Heart left ventricle (tissue), 16 donors: ENCODE measurements around the gene LIPE. TPM values are rescaled to one million over a fixed set of nuclear protein-coding genes. Genes with fewer than 3 reads are reported as not detected.

ENCODE experiments used
- ATAC-seq, 4 donors: fragments of 200-7000 bp; cut with Tn5 transposase; one replicate each; pipeline ENCODE4 v1.9.1; 2020 to 2022; ENCODE audit warnings: moderate library complexity in 4 of 4, mild to moderate bottlenecking in 3 of 4, moderate number of reproducible peaks in 1 of 4
- DNase-seq, 5 donors: peaks; one replicate each; pipeline ENCODE4 v3.0.0-alpha.2; 2020
- H3K27ac ChIP-seq, 12 donors: fragments of 200-600 bp; sonication (generic) in 4 of 12; one replicate each; pipeline versions ENCODE4 v1.5.0 to v1.8.0; 2016 to 2022; ENCODE audit warnings: mild to moderate bottlenecking in 2 of 12
- H3K27me3 ChIP-seq, 9 donors: fragments of 200-600 bp; sonication (generic) in 2 of 9; one replicate each; pipeline versions ENCODE4 v1.5.1 to v1.8.0; 2016 to 2022; ENCODE audit warnings: mild to moderate bottlenecking in 3 of 9
- H3K36me3 ChIP-seq, 9 donors: fragments of 200-600 bp; sonication (generic) in 2 of 9; one replicate each; pipeline versions ENCODE4 v1.5.0 to v1.8.0; 2018 to 2022; ENCODE audit warnings: mild to moderate bottlenecking in 2 of 9
- H3K4me1 ChIP-seq, 12 donors: fragments of 200-600 bp; sonication (generic) in 4 of 12; one replicate each; pipeline versions ENCODE4 v1.5.0 to v1.8.0; 2016 to 2022; ENCODE audit warnings: mild to moderate bottlenecking in 3 of 12
- H3K4me3 ChIP-seq, 12 donors: fragments of 200-600 bp; sonication (generic) in 4 of 12; one replicate each; pipeline versions ENCODE4 v1.5.0 to v1.8.0; 2017 to 2022; ENCODE audit warnings: mild to moderate bottlenecking in 9 of 12, moderate library complexity in 4 of 12
- H3K9me3 ChIP-seq, 12 donors: fragments of 200-600 bp; sonication (generic) in 4 of 12; one replicate each; pipeline versions ENCODE4 v1.5.0 to v1.8.0; 2016 to 2022; ENCODE audit warnings: mild to moderate bottlenecking in 1 of 12
- CTCF ChIP-seq, 12 donors: fragments of 200-600 bp; sonication (generic) in 4 of 12; IDR thresholded peaks; one replicate each; pipeline versions ENCODE4 v1.5.0 to v1.8.0; 2018 to 2022; ENCODE audit warnings: antibody characterized with exemption in 12 of 12, mild to moderate bottlenecking in 5 of 12
- POLR2A ChIP-seq, 2 donors: fragments of 450-650 bp; IDR thresholded peaks; one replicate each; pipeline ENCODE4 v1.6.1; 2017; ENCODE audit warnings: antibody characterized with exemption in 2 of 2, mild to moderate bottlenecking in 2 of 2, moderate library complexity in 2 of 2
- WGBS, 4 donors: extraction: QIAGEN DNeasy Blood & Tissue Kit in 2 of 4; methylation state at CpG; one replicate each; pipeline versions ENCODE4 v1.1.5 to v1.1.7; 2013 to 2018; 5-methylcytosine and 5-hydroxymethylcytosine counted together
- intact Hi-C, 10 donors: fragments of 100-400 bp; cut with DNase I; formaldehyde crosslinking; loops; one replicate each; pipeline versions ENCODE4 v1.11.1 to v1.14.2; 2022
- polyA plus RNA-seq, 2 donors: library from polyadenylated mRNA; stranded (reverse); fragments of 200-250 nt; gene quantifications; one replicate each; pipeline ENCODE4 v1.2.3, GENCODE V29; 2013
- total RNA-seq, 9 donors: library from RNA; depleted of rRNA in 2 of 9; stranded (reverse); fragments of >200 nt in 2 of 9; fragmentation: NEBNext Ultra II Directional in 3 of 9; extraction: Animal tissue kit (Norgen Biotek cat#: 25700) in 3 of 9; gene quantifications; one replicate each; pipeline versions ENCODE4 v1.1.0 to v1.2.4, GENCODE V29; 2016 to 2023
- donor health status: ischemic (EF 13 %, LVEDD 7.1; RV severe dilation, severe dysfunction).
- donor health status: healthy with polysubstance abuse.
- donor health status: DM: no; HTN: yes; CAD: no.
- donor health status: DM: no; HTN: no; CAD: no.
- donor health status: ischemic (EF 25% LVEDD 6.9; RV normal size, moderate dysfunction).
- donor health status: ischemic (EF 25% LVEDD 5.7; RV mildly dilated, moderate dysfunction).
- donor health status: healthy.
- donor health status: DM: yes; HTN: yes; CAD: no.
- donor health status: ischemic (EF 35%, LVEDD 5.7; RV mildly dilated, moderate dysfunction).
- donor health status: nonischemic (EF 11% LVEDD 7.7; RV severe dilation, severe dysfunction).
- donor health status: DM: yes; HTN: yes; CAD: no.
- donor health status: PGD.
- donor health status: ischemic (EF 29% LVEDD 5.4; RV normal size, mild dysfunction).
- donor health status: nonischemic (EF 23%, LVEDD 6.1; RV moderate dilation, normal function).

Gene LIPE
- total and polyA plus RNA-seq, 11 donors: 34.7 to 111 (median 57.3) TPM

- Histone ChIP-seq H3K4me3 (no peak overlapping the region), H3K9me3 (no peaks in the 10 kb centered on the region), H3K27ac (peak overlapping the region in 3 of 12 donors; percentile 24 to 35 (median 31)), H3K36me3 (no peaks in the 10 kb centered on the region), H3K4me1 (peaks cover 0 to 39% (median 23%) of the 10 kb centered on the region in 12 donors), H3K27me3 (peaks cover 0 to 10% (median 0%) of the 10 kb centered on the region in 9 donors)
- DNase-seq: no peak
- intact Hi-C loops: loop anchor here in 2 of 10 donors (10.0 kb wide), 1 partner anchor 182 kb away; the partner anchor contains the start of gene GSK3A (in 2 of the 2)
- no peak for ATAC-seq
- 75 to 91% (median 83%) methylated on average over 3 of the region's 3 CpGs for WGBS, 4 donors
- TF ChIP-seq POLR2A (IDR thresholded peaks at IDR 0.05) (no peak), CTCF (IDR thresholded peaks at IDR 0.05) (no peak)
These were observed 545 bp downstream of the LIPE start for GRCh38 chr19:42426643-42427042.

GRCh38 chr19:42424712-42425131 lies 2.5 kb downstream of the LIPE start:
- Histone ChIP-seq H3K4me1 (peaks cover 0 to 58% (median 33%) of the 10 kb centered on the region in 12 donors), H3K4me3 (no peak overlapping the region), H3K36me3 (no peaks in the 10 kb centered on the region), H3K27ac (peak overlapping the region in 6 of 12 donors; percentile 45 to 97 (median 88)), H3K9me3 (no peaks in the 10 kb centered on the region), H3K27me3 (peaks cover 0 to 10% (median 0%) of the 10 kb centered on the region in 9 donors)
- intact Hi-C loops: loop anchor here in 3 of 10 donors (5.0 to 10.0 kb wide), 2 partner anchors 180 to 182 kb away; partner anchors contain the start of gene GSK3A (in 3 of the 3)
- ATAC-seq (no peak), DNase-seq (peak in 2 of 5 donors; percentile 28 to 32)
- TF ChIP-seq POLR2A (IDR thresholded peaks at IDR 0.05) (no peak), CTCF (IDR thresholded peaks at IDR 0.05) (peak in 5 of 12 donors; percentile 12 to 50 (median 36))
- 47 to 65% (median 56%) methylated on average over 9 to 13 of the region's 13 CpGs for WGBS, 4 donors

- H3K4me3 ChIP-seq: peak overlapping the region in 9 of 12 donors; percentile 68 to 93 (median 81)
- no peaks in the 10 kb centered on the region for H3K36me3 ChIP-seq
- TF ChIP-seq CTCF (IDR thresholded peaks at IDR 0.05): no peak
- TF ChIP-seq POLR2A (IDR thresholded peaks at IDR 0.05): no peak
- peaks cover 0 to 10% (median 0%) of the 10 kb centered on the region in 9 donors for H3K27me3 ChIP-seq
- intact Hi-C loops: loop anchor here in 3 of 10 donors (5.0 to 10.0 kb wide), 2 partner anchors 180 to 182 kb away; partner anchors contain the start of gene GSK3A (in 3 of the 3)
- 39 to 50% (median 49%) methylated on average over 8 to 15 of the region's 15 CpGs for WGBS, 4 donors
- DNase-seq (no peak), ATAC-seq (no peak)
- H3K9me3 ChIP-seq: no peaks in the 10 kb centered on the region
- peak overlapping the region in 10 of 12 donors; percentile 45 to 97 (median 88) for H3K27ac ChIP-seq
- H3K4me1 ChIP-seq: peaks cover 0 to 62% (median 37%) of the 10 kb centered on the region in 12 donors
These were observed 2.9 kb downstream of the LIPE start for GRCh38 chr19:42424345-42424707.

GRCh38 chr19:42423462-42424344 lies 3.5 kb downstream of the LIPE start:
- Histone ChIP-seq H3K36me3 (no peaks in the 10 kb centered on the region), H3K27ac (peak overlapping the region; percentile 73 to 97 (median 85)), H3K4me1 (peaks cover 0 to 69% (median 41%) of the 10 kb centered on the region in 12 donors), H3K9me3 (no peaks in the 10 kb centered on the region), H3K4me3 (peak overlapping the region; percentile 43 to 93 (median 76)), H3K27me3 (peaks cover 0 to 10% (median 0%) of the 10 kb centered on the region in 9 donors)
- WGBS, 4 donors: 2 to 7% (median 4%) methylated on average over 48 to 65 of the region's 65 CpGs
- TF ChIP-seq POLR2A (IDR thresholded peaks at IDR 0.05): peak; percentile 9 to 69
- no peak for TF ChIP-seq CTCF (IDR thresholded peaks at IDR 0.05)
- ATAC-seq (peak; percentile 86 to 92 (median 89)), DNase-seq (peak; percentile 89 to 95 (median 92))
- intact Hi-C loops: loop anchor here in 3 of 10 donors (5.0 to 10.0 kb wide), 2 partner anchors 179 to 181 kb away; partner anchors contain the start of gene GSK3A (in 3 of the 3)
